ENCODE measurements around the gene DENND2A.

Gene DENND2A

DNA sequence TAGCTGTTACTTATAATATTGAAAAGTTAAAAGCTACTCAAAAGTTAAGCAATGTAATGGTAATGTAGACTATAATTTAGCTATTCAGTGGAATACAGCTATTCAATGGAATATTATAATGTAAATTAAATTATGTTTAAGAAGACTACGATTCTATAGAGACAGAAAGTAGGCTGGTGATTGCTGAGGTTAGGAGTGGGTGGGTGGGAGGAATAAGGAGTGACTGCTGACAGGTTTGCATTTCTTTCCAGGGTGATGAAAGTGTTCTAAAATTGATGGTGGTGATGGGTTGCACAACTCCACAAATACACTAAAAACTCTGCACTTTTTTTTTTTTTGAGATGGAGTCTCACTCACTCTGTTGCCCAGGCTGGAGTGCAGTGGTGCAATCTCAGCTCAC is 21.4 kb downstream of the DENND2A start:
- no peak for DNase-seq (ENCODE audit: low read depth, low spot score)

DNA sequence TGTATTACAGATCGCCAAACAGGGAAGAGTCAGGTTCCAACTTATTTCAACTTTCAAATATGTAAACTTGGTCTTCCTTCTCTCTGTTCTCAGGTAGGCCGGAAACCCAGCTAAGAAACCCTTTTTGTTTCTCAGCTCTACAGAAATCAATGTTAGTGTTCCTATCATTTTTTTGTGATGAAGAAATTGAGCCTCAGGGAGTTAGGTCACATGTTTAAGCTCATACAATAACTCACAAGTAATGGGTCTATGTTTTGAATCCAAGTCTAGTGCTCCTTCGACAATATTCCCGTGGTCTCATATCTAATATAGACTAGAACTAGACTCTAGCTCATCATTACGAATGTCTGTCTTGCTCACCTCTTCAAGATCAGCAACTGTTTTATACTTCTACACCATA is 22.3 kb downstream of the DENND2A start:
- no peak for DNase-seq (ENCODE audit: low read depth, low spot score)

GRCh38 chr7:140617081-140617480 is 23.5 kb downstream of the DENND2A start:
- DNase-seq (ENCODE audit: low read depth, low spot score), result no peak

- no peak for DNase-seq (ENCODE audit: low read depth, low spot score)
Measured at GRCh38 chr7:140616328-140616727, 24.3 kb downstream of the DENND2A start.

DNA sequence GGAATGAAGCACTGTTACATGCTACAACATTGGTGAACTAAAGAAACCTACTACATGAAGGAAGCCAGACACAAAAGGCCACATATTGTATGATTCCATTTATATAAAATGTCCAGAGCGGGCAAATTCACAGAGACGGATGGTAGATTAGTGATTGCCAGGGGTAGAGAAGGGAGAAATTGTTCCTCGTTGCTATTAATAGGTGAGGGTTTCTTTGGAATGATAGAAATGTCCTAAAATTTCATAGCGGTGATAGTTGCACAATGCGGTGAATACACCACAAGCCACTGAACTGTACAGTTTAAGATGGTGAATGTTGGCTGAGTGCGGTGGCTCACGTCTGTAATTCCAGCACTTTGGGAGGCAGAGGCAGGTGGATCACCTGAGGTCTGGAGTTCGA is 29.0 kb downstream of the DENND2A start:
- no peak for DNase-seq (ENCODE audit: low read depth, low spot score)

GRCh38 chr7:140610204-140611165 is 30.1 kb downstream of the DENND2A start:
- DNase-seq (ENCODE audit: low read depth, low spot score), result no peak

DNA sequence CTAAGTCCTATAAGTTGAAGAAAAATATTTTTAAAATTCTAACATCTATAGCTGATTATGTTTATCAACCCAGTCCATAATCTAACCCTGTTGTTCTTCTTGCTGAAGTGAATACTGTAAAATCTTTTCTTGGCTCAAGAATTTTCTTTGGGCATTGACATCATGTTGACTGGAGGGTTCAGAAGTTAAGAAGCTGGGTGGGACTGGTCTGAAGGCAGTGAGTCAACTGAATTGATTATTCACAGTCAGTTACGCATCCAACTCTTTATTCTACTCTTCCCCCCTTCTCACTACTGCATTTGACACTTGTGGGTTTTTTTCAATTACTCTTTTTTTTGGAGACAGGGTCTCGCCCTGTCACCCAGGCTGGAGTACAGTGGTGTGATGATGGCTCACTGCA is 31.0 kb downstream of the DENND2A start:
- no peak for DNase-seq (ENCODE audit: low read depth, low spot score)

DNA sequence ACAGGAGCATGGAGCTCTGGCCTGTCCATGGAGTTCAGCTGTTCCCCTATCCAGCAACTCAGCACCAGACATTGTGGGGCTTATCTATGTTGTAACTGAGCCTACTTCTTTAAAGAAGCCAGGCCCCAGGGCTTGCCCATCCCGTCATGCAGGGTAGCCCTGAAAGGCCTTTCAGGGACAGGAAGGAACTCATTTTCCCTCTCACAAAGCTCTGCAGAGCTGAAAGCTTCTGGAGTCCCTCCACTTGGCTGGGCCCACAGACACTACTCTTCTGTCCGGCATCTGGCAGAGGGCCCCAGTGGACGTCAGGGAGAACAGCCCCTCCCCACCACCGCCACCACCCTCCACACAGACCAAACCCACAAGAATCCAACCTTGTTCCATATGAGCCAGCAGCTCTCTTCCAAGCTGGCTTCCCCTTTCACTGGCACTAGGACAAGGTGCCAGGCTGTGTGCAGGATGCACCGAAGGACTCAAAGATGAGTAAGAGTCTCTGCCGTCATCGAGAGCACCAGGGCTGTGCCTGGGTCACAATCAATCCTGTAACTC is 33.1 kb downstream of the DENND2A start:
- no peak for DNase-seq (ENCODE audit: low read depth, low spot score)

DNA sequence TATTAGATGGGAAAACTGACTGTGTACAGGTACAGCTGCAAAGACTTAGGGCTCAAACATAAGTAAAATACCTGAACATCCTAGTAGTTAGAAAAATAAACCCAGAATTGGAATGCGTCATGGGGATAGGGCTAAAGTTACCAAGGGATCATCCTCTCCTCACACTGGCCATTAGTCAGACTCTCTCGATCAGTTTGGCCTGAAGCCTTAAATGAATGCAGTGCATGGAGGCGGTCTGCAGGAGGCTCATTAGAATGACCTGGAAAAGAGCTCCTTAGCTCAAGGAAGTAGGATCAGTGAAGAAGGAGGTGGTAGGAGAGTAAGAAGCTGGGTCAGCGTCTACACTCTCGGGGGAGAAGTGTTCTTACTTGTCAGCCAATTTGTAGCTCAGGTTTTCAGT is 35.3 kb downstream of the DENND2A start:
- DNase-seq (ENCODE audit: low read depth, low spot score), result no peak

- DNase-seq (ENCODE audit: low read depth, low spot score), result no peak
Measured at GRCh38 chr7:140604760-140605159, 35.9 kb downstream of the DENND2A start.

DNA sequence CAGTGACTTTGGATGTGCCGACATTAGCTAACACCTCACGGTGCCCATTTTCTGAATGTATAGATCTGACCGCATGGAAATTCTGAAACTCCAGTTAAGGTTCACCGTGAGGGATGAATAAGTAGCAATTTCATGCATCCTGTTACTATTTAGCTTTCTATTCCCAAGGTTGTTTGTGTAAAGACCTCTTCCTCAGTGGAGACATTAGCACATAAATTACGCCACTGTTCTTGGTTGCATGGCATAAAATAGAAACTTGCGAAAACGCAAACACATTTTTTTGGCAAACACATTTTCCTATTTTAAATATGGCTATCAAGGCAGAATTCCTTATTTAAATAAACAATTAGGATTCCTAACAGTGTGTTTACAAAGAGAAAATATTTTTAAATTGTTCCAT is 36.5 kb downstream of the DENND2A start:
- DNase-seq (ENCODE audit: low read depth, low spot score), result no peak

GRCh38 chr7:140601566-140602174 is 38.9 kb downstream of the DENND2A start:
- no peak for DNase-seq (ENCODE audit: low read depth, low spot score)

GRCh38 chr7:140600341-140600740 is 40.3 kb downstream of the DENND2A start:
- no peak for DNase-seq (ENCODE audit: low read depth, low spot score)

GRCh38 chr7:140597428-140597949 is 43.1 kb downstream of the DENND2A start:
- no peak for DNase-seq (ENCODE audit: low read depth, low spot score)

DNA sequence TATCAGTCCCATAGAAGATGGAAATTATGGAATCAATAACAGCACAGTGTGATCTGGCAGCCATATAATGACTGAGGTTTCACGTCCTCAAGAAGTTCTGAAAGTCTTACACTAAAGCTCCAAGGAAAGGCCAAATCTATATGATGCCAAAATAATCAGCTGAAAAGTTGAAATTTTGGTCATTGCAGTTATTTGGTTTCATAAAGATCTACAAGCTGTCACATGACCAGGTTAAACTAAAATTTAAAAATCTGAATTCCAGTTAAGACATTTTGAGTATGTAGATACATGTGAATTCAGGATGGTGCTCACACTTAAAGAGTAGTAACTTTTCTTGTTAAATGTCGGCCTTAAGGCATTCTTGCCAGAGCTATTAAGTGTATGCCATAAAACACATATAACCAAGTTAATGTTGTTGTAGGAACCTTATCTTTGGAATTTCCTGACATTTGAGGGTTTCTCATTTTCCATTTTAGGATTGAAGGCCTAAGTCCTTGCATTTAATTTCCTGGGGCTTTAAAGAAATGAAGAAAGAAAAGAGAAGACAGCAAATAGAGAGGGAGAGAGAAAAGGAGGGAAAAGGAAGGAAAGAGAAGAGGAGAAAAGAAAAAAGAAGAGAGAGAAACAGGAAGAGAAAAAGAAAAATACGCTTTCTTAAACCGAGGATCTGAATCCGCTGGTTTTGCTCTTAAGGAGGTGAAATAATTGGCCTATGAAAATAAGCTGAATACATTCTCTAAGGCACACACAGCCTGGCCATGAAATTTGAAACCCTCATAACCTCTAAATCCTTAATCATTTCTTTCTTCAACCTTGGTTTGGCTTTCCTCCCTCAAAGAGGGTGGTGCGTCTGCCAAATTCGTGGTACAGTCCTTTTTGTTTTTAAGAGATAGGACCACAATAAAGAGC is 43.8 kb downstream of the DENND2A start:
- DNase-seq (ENCODE audit: low read depth, low spot score), result no peak

- DNase-seq (ENCODE audit: low read depth, low spot score), result no peak
Measured at GRCh38 chr7:140595468-140596092, 45.0 kb downstream of the DENND2A start.

DNA sequence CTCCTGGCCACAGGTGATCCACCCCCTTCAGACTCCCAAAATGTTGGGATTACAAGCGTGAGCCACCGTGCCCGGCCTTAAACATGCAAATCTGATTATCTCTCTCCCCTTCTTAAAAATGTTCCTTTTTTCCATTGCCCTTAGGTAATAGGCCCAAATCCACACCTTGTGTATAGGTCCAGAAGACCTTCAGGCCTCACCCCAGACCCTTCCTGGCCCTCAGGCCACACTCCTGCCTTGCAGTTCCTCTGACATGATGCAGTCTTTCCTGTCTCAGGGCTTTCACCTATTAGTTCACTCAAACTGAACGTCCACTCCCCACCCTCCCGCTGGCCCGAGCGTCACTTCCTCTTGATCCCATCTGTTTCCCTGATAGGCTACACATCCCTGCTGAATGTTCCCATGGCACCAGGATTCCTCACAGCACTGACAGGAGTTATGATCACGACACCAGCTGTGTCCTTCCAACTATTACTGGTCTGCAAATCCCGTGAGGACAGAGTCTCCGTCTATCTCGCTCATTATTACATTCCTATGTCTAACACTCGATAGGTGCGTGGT is 46.4 kb downstream of the DENND2A start:
- no peak for DNase-seq (ENCODE audit: low read depth, low spot score)

DNA sequence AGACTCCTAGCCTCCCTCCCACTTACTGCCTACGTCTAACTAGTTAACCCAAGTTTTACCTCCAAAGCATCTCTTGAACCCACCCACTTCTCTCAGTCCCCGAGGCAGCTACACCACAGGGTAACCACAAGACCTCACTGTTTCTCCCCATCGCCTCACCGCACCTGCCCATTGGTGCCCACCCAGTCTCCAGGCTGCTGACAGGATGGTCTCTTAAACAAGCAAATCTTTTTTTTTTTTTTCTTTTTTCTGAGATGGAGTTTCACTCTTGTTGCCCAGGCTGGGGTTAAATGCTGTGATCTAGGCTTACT is 47.0 kb downstream of the DENND2A start:
- no peak for DNase-seq (ENCODE audit: low read depth, low spot score)

DNA sequence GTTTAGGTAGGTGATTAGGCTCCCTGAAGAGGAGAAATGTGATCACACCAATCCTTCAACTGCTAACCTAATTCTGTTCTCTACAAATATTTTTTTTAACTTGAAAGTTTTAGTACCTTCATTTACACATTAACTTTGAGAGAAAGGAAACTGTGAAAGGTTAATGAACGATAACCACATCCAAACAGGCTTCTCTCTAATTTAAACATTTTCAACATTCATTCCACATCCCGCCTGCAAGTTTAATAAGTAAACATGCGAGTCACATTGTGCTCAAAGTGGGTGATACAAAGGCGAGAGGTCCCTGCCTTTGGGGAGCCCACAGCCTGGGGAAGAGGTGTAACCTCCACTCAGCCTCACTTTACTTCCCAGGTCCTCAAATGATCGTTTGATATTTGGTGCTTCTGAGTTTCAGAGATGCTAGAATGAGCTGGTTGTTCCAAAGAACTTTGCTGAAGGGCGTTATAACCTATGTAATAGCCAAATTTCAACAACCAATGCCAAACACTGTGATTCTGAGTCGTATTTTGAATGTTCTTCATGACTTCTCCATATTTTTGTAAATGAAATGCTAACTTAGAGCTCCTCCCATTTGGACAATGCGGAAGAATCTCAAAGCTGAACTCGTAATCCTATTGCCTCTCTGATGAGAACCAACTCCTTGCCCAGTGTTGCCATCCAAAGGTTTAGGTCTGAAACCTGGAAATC is 47.5 kb downstream of the DENND2A start:
- no peak for DNase-seq (ENCODE audit: low read depth, low spot score)

DNA sequence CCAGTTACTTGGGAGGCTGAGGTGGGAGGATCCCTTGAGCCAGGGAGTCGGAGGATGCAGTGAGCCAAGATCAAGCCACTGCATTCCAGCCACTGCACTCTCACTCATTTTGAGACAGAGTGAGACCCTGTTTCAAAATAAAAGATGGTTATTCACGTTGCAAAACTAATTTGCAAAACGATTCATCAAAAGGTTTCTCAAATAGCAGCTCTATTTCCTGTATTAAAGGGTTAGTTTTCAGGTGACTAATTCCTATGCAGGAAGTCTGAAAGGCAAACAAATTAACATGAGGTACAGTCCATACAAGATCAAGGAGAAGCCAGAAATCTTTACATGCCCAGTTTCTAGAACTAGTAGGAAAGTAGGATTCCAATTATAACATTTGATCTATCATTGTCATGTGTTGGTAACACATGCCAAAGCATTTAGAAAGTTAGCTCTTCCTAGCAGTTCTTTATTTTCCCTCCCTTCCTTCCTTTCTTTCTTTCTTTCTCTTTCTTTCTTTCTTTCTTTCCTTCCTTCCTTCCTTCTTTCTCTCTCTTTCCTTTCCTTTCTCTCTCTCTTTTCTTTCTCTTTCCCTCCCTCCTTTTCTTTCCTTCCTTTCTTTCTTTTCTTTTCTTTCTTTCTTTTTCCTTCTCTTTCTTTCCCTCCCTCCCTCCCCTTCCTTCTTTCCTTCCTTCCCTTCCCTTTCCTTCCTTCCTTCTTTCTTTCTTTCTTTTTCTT is 49.3 kb downstream of the DENND2A start:
- DNase-seq (ENCODE audit: low read depth, low spot score), result no peak

Measured in smooth muscle cell of the brain vasculature (primary cell).